Measurements from ENCODE around the gene GAB2. TPM values are rescaled to one million over a fixed set of nuclear protein-coding genes. Genes with fewer than 3 reads are reported as not detected.
A peak's percentile ranks its signal among the peaks of the same experiment; 100 is the strongest.

GAB2 gene
- total and polyA plus RNA-seq, 9 donors, result 30.9 to 64.6 (median 42.9) TPM

GRCh38 chr11:78292109-78292803 lies 125.4 kb downstream of the GAB2 start:
- Histone ChIP-seq H3K9me3 (no peaks in the 10 kb centered on the region), H3K27ac (no peak overlapping the region), H3K4me1 (ENCODE audit: insufficient read depth) (peaks cover 10% of the 10 kb centered on the region), H3K36me3 (no peaks in the 10 kb centered on the region), H3K4me3 (no peak overlapping the region), H3K27me3 (no peaks in the 10 kb centered on the region)
- TF ChIP-seq POLR2A (IDR thresholded peaks at IDR 0.05), result no peak
- TF ChIP-seq EP300 (IDR thresholded peaks at IDR 0.05), result no peak
- no peak for TF ChIP-seq CTCF (IDR thresholded peaks at IDR 0.05)
- intact Hi-C loops (cut with DNase I), result no loop called here
- DNase-seq, result no peak
- WGBS, 3 donors, result 78 to 83% (median 82%) methylated on average over 9 of the region's 9 CpGs

GRCh38 chr11:78291503-78292108 lies 126.0 kb downstream of the GAB2 start:
- Histone ChIP-seq H3K27me3 (no peaks in the 10 kb centered on the region), H3K4me3 (no peak overlapping the region), H3K9me3 (no peaks in the 10 kb centered on the region), H3K27ac (no peak overlapping the region), H3K4me1 (ENCODE audit: insufficient read depth) (peaks cover 8% of the 10 kb centered on the region), H3K36me3 (no peaks in the 10 kb centered on the region)
- DNase-seq, result no peak
- 93 to 98% (median 94%) methylated on average over 6 of the region's 6 CpGs for WGBS, 3 donors
- intact Hi-C loops (cut with DNase I), result no loop called here
- no peak for TF ChIP-seq EP300 (IDR thresholded peaks at IDR 0.05)
- no peak for TF ChIP-seq POLR2A (IDR thresholded peaks at IDR 0.05)
- TF ChIP-seq CTCF (IDR thresholded peaks at IDR 0.05), result no peak

- Histone ChIP-seq H3K27me3 (no peaks in the 10 kb centered on the region), H3K9me3 (no peaks in the 10 kb centered on the region), H3K4me1 (ENCODE audit: insufficient read depth) (peaks cover 3% of the 10 kb centered on the region), H3K36me3 (no peaks in the 10 kb centered on the region), H3K4me3 (no peak overlapping the region), H3K27ac (no peak overlapping the region)
- intact Hi-C loops (cut with DNase I), result no loop called here
- no peak for TF ChIP-seq EP300 (IDR thresholded peaks at IDR 0.05)
- WGBS, 3 donors, result 95 to 96% (median 95%) methylated on average over 6 of the region's 6 CpGs
- DNase-seq, result peak in 1 of 5 donors; percentile 49
Observed at GRCh38 chr11:78290293-78291176, 127.1 kb downstream of the GAB2 start.

- Histone ChIP-seq H3K27ac (no peak overlapping the region), H3K36me3 (no peaks in the 10 kb centered on the region)
- intact Hi-C loops (cut with DNase I), result no loop called here
Observed at GRCh38 chr11:78289552-78290292, 127.9 kb downstream of the GAB2 start.

More at GRCh38 chr11:78289552-78290292, 127.9 kb downstream of the GAB2 start:
- Histone ChIP-seq H3K9me3 (no peaks in the 10 kb centered on the region), H3K27me3 (no peaks in the 10 kb centered on the region), H3K4me3 (no peak overlapping the region), H3K4me1 (ENCODE audit: insufficient read depth) (peaks cover 3% of the 10 kb centered on the region)
- 76 to 91% (median 84%) methylated on average over 7 of the region's 7 CpGs for WGBS, 3 donors
- no peak for DNase-seq
- no peak for TF ChIP-seq CTCF (IDR thresholded peaks at IDR 0.05)
- no peak for TF ChIP-seq POLR2A (IDR thresholded peaks at IDR 0.05)
- TF ChIP-seq EP300 (IDR thresholded peaks at IDR 0.05), result no peak
